ENCODE data around the gene PSME3. TPM values are rescaled to one million over a fixed set of nuclear protein-coding genes. Genes with fewer than 3 reads are reported as not detected.

Gene PSME3
- total RNA-seq, 1 donor from 2014 or later: 70.0 TPM

GRCh38 chr17:42787266-42787665 lies 45.9 kb upstream of the PSME3 start:
- Histone ChIP-seq H3K9me3 (no peaks in the 10 kb centered on the region), H3K36me3 (no peaks in the 10 kb centered on the region), H3K27ac (no peak overlapping the region), H3K27me3 (peaks cover 4% of the 10 kb centered on the region), H3K4me3 (no peak overlapping the region), H3K4me1 (peaks cover under 1% of the 10 kb centered on the region)
- intact Hi-C loops (cut with DNase I): no loop called here
- no peak for TF ChIP-seq CTCF (IDR thresholded peaks at IDR 0.05)
- TF ChIP-seq POLR2A (IDR thresholded peaks at IDR 0.05): no peak
- TF ChIP-seq POLR2AphosphoS5 (IDR thresholded peaks at IDR 0.05; ENCODE audit: insufficient read depth in 1 of 2, low read depth in 1 of 2): no peak
- DNase-seq (ENCODE audit: extremely low spot score in 2 of 2): no peak

- TF ChIP-seq CTCF (IDR thresholded peaks at IDR 0.05) (no peak), POLR2A (IDR thresholded peaks at IDR 0.05) (no peak), POLR2AphosphoS5 (IDR thresholded peaks at IDR 0.05; ENCODE audit: insufficient read depth in 1 of 2, low read depth in 1 of 2) (no peak)
- DNase-seq (ENCODE audit: extremely low spot score in 2 of 2): no peak
- no peak overlapping the region for H3K27ac ChIP-seq
- no peaks in the 10 kb centered on the region for H3K9me3 ChIP-seq
- intact Hi-C loops (cut with DNase I): no loop called here
- H3K27me3 ChIP-seq: no peaks in the 10 kb centered on the region
- peaks cover 14% of the 10 kb centered on the region for H3K4me1 ChIP-seq
- H3K4me3 ChIP-seq: no peak overlapping the region
- peaks cover 0 to 3% of the 10 kb centered on the region in 2 donors for H3K36me3 ChIP-seq
These were observed 41.2 kb upstream of the PSME3 start for GRCh38 chr17:42791948-42792347.

- no peak overlapping the region for H3K4me3 ChIP-seq
- intact Hi-C loops (cut with DNase I): no loop called here
- no peak overlapping the region for H3K27ac ChIP-seq
- no peak for DNase-seq (ENCODE audit: extremely low spot score in 2 of 2)
- H3K9me3 ChIP-seq: no peaks in the 10 kb centered on the region
- peaks cover 0 to 6% of the 10 kb centered on the region in 2 donors for H3K36me3 ChIP-seq
- H3K4me1 ChIP-seq: peaks cover 20% of the 10 kb centered on the region
- TF ChIP-seq POLR2A (IDR thresholded peaks at IDR 0.05) (no peak), CTCF (IDR thresholded peaks at IDR 0.05) (no peak), POLR2AphosphoS5 (IDR thresholded peaks at IDR 0.05; ENCODE audit: insufficient read depth in 1 of 2, low read depth in 1 of 2) (no peak)
- no peaks in the 10 kb centered on the region for H3K27me3 ChIP-seq
These were observed 40.7 kb upstream of the PSME3 start for GRCh38 chr17:42792545-42792944.

GRCh38 chr17:42795061-42795460 lies 38.1 kb upstream of the PSME3 start:
- Histone ChIP-seq H3K4me3 (no peak overlapping the region), H3K36me3 (peaks cover 0 to 6% of the 10 kb centered on the region in 2 donors), H3K9me3 (no peaks in the 10 kb centered on the region), H3K27me3 (no peaks in the 10 kb centered on the region), H3K27ac (no peak overlapping the region), H3K4me1 (peaks cover 31% of the 10 kb centered on the region)
- no peak for TF ChIP-seq POLR2A (IDR thresholded peaks at IDR 0.05)
- no peak for TF ChIP-seq CTCF (IDR thresholded peaks at IDR 0.05)
- TF ChIP-seq POLR2AphosphoS5 (IDR thresholded peaks at IDR 0.05; ENCODE audit: insufficient read depth in 1 of 2, low read depth in 1 of 2): no peak
- no peak for DNase-seq (ENCODE audit: extremely low spot score in 2 of 2)
- intact Hi-C loops (cut with DNase I): no loop called here

GRCh38 chr17:42795465-42795864 lies 37.7 kb upstream of the PSME3 start:
- intact Hi-C loops (cut with DNase I): no loop called here
- no peak overlapping the region for H3K4me3 ChIP-seq

More at GRCh38 chr17:42795465-42795864, 37.7 kb upstream of the PSME3 start:
- no peak overlapping the region for H3K27ac ChIP-seq
- DNase-seq (ENCODE audit: extremely low spot score in 2 of 2): no peak
- H3K4me1 ChIP-seq: peaks cover 31% of the 10 kb centered on the region
- TF ChIP-seq CTCF (IDR thresholded peaks at IDR 0.05) (no peak), POLR2A (IDR thresholded peaks at IDR 0.05) (no peak), POLR2AphosphoS5 (IDR thresholded peaks at IDR 0.05; ENCODE audit: insufficient read depth in 1 of 2, low read depth in 1 of 2) (no peak)
- H3K9me3 ChIP-seq: no peaks in the 10 kb centered on the region
- peaks cover 0 to 6% of the 10 kb centered on the region in 2 donors for H3K36me3 ChIP-seq
- no peaks in the 10 kb centered on the region for H3K27me3 ChIP-seq

All from vagina (tissue), 2 donors.